Stimulated activated CD4-positive, alpha-beta T cell treated with anti-CD3 and anti-CD28 coated beads, TNF-alpha, amount 100 ng/mL, for 48 hours (primary cell): ENCODE measurements around the gene PSORS1C1.

ENCODE experiments used
- DNase-seq, 3 donors: peaks; one replicate each; pipeline ENCODE4 v3.0.0-alpha.2; 2020; ENCODE audit warnings: low read depth in 3 of 3

The PSORS1C1 gene

GRCh38 chr6:31096215-31096614 is 18.4 kb upstream of the PSORS1C1 start:
- no peak for DNase-seq

GRCh38 chr6:31096656-31097055 is 17.9 kb upstream of the PSORS1C1 start:
- DNase-seq = no peak

- DNase-seq = no peak
These were observed 16.1 kb upstream of the PSORS1C1 start for GRCh38 chr6:31098449-31098938.

- DNase-seq = no peak
These were observed 11.5 kb upstream of the PSORS1C1 start for GRCh38 chr6:31103136-31103535.

- no peak for DNase-seq
These were observed 7.5 kb upstream of the PSORS1C1 start for GRCh38 chr6:31107052-31107451.

GRCh38 chr6:31110825-31111582 is 3.6 kb upstream of the PSORS1C1 start:
- DNase-seq = no peak

- DNase-seq = no peak
These were observed 2.9 kb upstream of the PSORS1C1 start for GRCh38 chr6:31111712-31112111.

- DNase-seq = no peak
These were observed 2.1 kb upstream of the PSORS1C1 start, which contains the start of gene C6orf15 for GRCh38 chr6:31112478-31112877. C6orf15 (minus strand) TSS chr6:31112575; CDS start chr6:31112555, 20 bp downstream.

- DNase-seq = no peak
These were observed 599 bp upstream of the PSORS1C1 start for GRCh38 chr6:31113861-31114540.

- no peak for DNase-seq
These were observed 610 bp downstream of the PSORS1C1 start for GRCh38 chr6:31114970-31115849.

GRCh38 chr6:31115941-31116560 is 1.5 kb downstream of the PSORS1C1 start:
- DNase-seq = no peak

- no peak for DNase-seq
These were observed 2.2 kb downstream of the PSORS1C1 start for GRCh38 chr6:31116661-31117385.

- no peak for DNase-seq
These were observed 3.6 kb downstream of the PSORS1C1 start for GRCh38 chr6:31118178-31118577.

GRCh38 chr6:31120151-31120915 is 5.7 kb downstream of the PSORS1C1 start, which contains the start of gene CDSN:
CDSN (minus strand) TSS chr6:31120446; CDS start chr6:31120419, 27 bp downstream.
- no peak for DNase-seq

- DNase-seq = no peak
These were observed 6.7 kb downstream of the PSORS1C1 start for GRCh38 chr6:31121131-31121790.

GRCh38 chr6:31122791-31123706 is 8.4 kb downstream of the PSORS1C1 start:
- no peak for DNase-seq

GRCh38 chr6:31125162-31125561 is 10.6 kb downstream of the PSORS1C1 start:
- no peak for DNase-seq

- no peak for DNase-seq
These were observed 11.2 kb downstream of the PSORS1C1 start for GRCh38 chr6:31125586-31126363.
